OCI-LY7 (cell line): ENCODE measurements around the gene COL4A2.

Experiments used
- CTCF ChIP-seq: fragments of 200-600 bp; sonication (generic); conservative IDR thresholded peaks from 2 replicates; pipeline ENCODE4 v1.5.1; 2014; ENCODE audit warnings: mild to moderate bottlenecking, antibody characterized with exemption, low read length, moderate library complexity, mixed read lengths
- EZH2phosphoT487 ChIP-seq: fragments of 200-600 bp; sonication (generic); IDR thresholded peaks from 2 replicates; pipeline ENCODE4 v1.6.1; 2018; ENCODE audit warnings: low read depth, borderline replicate concordance, mild to moderate bottlenecking, mixed run types, antibody characterized with exemption, low read length, moderate library complexity, mixed read lengths

GRCh38 chr13:110272651-110273050, 34.4 kb upstream of the COL4A2 start:
- TF ChIP-seq EZH2phosphoT487 (no peak), CTCF (no peak)
